GM18867 (cell line): ENCODE data around the gene SPSB2.

Experiments
- ATAC-seq: cut with Tn5 transposase; IDR thresholded peaks from one replicate; pipeline ENCODE4 v1.9.1; 2021; ENCODE audit warnings: mild to moderate bottlenecking, moderate library complexity; ENCODE audit not compliant: unreplicated experiment

SPSB2 gene

DNA sequence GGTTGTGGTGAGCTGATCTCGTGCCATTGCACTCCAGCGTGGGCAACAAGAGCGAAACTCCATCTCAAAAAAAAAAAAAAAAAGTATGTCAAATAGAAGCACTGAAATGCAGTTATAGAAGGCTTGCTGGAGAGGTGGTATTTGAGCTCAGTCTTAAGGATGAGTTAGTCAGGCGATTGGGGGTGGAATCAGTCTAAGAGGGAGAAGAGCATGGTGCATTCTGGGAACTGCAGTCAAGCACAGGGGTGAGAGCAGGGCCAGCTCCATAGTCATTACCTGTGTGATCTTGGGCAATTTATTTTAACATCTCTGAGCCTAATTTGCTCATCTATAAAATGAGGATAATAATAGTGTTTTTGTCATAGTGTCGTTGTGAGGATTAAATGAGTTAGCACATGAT, 38.2 kb downstream of the SPSB2 start:
- no peak for ATAC-seq

DNA sequence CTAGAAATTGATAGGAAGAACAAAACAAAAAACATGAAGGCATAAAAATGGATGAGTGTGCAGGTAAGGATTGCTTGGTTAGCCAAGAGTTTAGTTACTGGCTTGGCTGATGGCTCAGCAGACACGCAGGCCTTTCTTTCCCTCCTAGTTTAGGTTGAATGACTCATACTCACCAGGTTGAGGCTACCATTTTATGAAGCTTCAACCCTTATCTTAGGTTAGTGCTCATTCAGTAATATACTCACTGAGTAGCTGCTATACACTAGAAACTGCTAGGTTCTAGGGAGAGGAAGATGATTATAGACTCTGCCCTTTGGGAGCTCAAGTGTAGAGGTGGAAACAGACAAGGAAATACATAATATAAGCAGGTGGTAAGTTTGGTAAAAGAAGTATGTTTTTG, 38.8 kb downstream of the SPSB2 start:
- ATAC-seq = no peak

DNA sequence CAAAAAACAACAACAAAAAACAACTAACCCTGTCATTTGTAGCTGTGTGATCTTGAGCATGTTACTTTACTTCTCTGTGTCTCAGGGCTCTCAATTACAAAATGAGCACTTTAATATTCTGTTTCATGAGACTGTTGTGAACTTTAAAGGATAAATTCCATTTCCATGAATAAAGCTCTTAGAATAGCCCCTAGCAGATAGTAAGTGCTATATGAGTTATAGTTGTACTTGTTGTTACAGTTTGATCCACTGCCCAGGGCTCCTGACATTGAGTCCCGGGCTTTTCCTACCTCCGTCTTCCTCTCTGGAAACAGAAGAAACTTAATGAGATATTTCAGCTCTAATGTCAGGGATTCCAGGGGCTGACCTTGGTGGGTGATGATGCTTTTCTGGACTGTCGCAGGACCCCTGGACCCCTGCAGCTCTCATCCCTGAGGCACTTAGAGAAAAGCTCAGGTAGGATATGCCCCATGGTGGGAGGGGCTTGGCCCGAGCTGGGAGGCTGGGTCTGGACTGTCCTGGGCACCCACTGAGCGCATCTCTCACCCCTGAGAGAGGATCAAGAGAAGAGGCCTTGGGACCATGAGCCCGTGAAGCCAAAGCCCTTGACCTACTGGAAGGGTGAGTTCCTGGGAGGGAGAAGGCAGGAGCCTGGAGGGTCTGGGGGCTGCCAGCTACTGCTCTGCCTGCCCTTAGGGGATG, 39.8 kb downstream of the SPSB2 start:
- no peak for ATAC-seq

DNA sequence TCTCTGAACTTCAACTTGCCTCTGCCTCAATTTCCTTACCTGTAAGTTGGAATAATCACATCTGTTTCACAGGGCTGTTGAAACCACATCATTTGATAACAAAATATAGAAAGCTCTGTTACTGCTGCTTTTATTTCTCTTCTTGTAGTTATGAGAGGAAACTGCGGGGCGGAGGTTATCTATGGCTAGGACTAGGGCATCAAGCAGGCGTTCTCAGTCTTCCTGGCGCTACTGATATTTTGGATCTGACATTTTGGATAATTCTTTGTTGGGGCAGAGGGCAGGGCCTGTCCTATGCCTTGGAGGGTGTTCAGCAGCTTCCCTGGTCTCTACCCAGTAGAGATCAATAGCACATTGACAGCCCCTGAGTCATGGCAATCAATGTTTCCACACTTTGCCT, 41.0 kb downstream of the SPSB2 start:
- ATAC-seq = no peak

DNA sequence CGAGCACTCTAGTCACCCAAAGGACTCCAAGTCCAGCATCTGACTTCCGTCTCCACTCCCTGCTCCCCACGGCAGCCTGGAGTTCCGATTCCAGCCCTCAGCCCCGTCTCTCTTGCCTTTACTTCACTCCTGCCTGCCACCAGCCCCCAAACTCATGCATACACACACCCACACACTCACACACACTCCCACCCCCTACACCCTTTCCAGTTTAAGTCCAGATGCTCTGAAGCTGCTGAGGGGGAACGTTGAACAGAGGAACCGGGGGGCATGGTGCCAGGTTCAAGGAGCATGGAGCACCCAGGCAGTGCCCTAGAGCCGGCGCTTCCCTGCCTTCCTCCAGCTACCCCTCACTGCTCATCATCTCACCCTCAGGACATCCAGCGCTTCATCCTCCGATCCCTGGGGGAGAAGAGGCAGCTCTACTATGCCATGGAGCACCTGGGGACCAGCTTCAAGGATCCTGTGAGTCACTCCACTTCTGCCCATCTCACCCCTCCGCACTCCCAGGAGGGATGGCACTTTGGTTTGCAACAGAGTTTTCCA, 41.6 kb downstream of the SPSB2 start:
- no peak for ATAC-seq

DNA sequence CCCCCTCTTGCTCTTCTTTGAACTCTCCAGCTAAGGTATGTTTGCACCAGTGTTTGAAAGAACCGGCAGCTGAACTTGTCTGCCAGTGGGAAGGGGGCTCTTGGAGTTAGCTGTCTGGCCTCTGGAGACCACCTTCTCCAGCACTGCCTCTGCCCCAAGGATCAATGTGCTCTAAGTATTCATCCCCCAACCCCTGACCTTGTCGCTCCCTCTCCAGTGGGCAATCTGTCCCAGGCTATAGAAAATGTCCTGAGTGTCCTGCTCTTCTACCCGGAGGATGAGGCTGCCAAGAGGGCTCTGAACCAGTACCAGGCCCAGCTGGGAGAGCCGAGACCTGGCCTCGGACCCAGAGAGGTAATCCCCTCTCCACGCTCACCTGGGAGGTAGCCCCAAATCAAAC, 42.1 kb downstream of the SPSB2 start:
- ATAC-seq = no peak

DNA sequence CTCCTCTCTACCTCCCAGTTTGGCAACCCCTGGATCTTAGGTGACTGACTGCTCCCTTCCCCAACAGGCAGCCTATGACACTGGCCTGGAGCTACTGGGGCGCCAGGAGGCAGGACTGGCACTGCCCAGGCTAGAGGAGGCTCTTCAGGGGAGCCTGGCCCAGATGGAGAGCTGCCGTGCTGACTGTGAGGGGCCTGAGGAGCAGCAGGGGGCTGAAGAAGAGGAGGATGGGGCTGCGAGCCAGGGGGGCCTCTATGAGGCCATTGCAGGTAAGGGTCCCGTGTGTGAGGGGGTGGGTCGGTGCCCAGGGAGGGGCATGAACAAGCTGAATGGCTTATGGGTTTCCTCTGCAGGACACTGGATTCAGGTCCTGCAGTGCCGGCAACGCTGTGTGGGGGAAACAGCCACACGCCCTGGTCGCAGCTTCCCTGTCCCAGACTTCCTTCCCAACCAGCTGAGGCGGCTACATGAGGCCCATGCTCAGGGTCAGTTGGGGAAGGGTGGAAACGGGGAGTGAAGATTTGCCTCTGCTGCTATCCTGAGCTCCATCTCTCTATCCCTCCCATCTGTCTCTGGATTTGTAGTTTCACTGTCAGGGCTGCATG, 42.7 kb downstream of the SPSB2 start:
- ATAC-seq = no peak

DNA sequence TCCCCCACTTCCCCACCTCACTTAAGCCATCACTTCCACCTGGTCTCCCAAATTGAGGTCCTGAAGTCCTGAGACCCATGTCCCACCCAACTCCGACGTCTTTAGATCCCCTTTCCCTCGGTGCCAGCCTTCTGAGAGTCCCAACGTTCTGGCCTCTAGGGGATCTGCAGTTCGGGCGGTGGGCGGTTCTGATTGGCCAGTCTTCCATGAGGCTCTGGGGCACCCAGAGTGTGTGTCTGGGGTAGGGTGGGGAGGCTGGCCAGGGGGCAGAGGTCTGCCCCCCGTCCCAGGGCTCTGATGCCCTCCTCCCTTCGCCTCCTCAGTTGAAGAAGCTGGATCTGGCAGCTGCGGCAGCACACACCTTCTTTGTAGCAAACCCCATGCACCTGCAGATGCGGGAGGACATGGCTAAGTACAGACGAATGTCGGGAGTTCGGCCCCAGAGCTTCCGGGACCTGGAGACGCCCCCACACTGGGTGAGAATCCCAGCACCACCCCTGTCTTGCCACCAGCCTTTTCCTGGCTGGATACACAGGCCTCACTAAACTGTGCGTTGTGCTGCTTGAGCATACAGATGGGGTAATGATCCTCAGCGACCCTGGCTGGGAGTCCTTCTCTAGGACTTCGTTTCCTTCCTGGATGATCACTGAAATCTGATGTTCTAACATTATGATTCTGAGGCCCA, 43.4 kb downstream of the SPSB2 start:
- no peak for ATAC-seq

DNA sequence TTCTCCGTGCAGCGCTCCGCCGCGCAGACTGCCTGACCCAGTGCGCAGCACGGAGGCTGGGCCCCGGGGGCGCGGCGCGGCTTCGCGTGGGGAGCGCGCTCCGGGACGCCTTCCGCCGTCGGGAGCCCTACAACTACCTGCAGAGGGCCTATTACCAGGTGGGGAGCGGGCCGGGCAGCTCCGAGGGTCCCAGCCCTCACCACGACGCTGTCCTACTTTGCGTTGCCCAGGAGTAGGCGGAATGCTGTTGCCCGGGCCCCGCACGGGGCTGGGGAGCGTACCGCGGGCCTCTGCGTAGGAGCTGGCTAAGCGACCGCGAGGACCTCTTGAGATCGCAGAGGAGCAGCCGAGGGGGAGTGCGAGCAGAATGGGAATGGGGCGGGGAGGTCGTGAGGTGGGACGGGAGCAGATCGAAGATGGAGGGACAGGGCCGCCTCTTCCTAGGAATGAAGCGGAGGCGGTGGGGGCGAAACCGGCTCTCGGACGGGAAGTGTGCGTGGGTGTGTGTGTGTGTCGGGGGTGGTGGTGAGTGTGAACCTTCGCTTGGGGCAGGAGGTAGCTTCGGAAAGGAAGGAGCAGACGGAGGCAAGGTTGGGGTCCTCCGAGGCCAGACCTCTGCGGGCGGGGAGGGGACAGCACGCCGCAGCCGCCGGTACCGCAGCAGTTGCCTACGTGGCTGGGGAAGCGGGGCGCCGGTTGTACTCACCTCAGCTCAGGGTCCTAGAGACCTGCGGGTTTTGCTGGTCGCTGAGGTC, 44.1 kb downstream of the SPSB2 start:
- ATAC-seq = no peak

DNA sequence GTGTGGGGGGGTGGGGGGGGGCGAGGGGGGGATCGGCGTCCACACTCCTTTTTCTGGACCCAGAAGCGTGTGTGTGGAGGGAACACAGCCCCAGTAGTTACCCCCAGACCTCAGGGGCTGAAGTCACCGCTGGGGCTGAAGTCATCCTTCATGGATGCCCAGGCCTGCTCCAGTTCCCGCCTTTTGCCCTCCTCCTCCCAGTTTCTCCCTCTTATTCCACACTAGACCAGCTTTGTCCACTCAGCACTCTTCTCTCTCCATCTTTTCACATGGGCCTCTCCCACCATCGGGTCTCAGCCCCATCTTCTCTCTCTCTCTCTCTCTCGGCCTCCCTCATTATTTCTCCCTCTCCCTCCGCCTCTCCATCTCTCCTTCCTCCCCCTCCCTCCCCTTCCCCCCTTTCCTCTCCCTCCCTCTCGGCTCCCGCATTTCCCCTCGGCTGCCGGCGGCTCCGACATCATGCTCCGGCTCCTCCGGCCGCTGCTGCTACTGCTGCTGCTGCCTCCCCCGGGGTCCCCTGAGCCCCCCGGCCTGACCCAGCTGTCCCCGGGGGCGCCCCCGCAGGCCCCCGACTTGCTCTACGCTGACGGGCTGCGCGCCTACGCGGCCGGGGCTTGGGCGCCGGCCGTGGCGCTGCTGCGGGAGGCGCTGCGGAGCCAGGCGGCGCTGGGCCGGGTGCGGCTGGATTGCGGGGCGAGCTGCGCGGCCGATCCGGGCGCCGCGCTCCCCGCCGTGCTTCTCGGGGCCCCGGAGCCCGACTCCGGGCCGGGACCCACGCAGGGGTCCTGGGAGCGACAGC, 44.9 kb downstream of the SPSB2 start, which contains the start of gene P3H3:
P3H3 (plus strand) TSS at position 426 of the 799 bp plus-strand sequence; CDS start at position 460, 34 bp downstream.
- ATAC-seq = no peak

DNA sequence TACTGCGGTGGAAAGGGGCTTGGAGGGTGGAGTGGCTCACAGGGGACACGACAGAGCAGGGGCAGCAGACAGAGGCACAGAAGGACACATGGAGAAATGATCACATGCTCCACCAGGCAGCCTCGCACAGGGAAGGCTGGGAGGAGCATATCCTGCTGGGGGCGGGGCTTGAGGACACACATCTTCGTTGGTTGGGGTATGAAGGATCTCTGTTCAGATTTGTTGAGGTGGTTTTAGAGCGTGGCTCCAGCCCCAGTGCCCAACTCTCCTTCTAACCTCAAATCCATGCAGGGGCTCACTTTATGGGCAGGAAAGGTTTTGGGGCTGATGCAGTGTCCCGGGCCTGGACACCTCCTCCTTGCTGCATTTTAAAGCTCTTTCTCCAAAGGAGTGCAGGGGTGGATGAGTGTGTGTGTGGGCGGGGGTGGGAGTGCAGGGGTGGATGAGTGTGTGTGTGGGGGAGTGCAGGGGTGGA, 45.6 kb downstream of the SPSB2 start:
- ATAC-seq = no peak

DNA sequence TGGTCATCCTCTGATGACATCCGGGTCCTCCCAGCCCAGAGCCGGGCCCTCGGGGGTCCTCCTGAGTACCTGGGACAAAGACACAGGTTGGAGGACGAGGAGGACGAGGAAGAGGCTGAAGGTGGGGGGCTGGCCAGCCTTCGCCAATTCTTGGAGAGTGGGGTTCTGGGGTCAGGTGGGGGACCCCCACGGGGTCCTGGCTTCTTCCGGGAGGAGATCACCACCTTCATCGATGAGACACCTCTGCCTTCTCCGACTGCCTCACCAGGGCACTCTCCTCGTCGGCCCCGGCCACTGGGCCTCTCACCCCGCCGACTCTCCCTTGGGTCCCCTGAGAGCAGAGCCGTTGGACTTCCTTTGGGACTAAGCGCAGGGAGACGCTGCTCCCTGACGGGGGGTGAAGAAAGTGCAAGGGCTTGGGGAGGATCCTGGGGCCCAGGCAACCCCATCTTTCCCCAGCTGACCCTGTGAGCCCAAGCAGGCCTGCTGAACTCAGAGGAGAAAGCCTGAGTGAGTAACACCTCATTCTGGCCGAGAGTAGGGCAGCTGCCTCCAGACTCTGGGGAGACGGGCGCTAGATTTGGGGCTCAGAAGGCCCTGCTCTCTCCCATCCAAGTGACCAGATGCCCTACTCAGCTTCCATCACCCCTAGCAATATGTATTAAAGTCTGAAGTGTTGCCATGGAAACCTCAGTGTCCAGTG, 46.2 kb downstream of the SPSB2 start:
- no peak for ATAC-seq

DNA sequence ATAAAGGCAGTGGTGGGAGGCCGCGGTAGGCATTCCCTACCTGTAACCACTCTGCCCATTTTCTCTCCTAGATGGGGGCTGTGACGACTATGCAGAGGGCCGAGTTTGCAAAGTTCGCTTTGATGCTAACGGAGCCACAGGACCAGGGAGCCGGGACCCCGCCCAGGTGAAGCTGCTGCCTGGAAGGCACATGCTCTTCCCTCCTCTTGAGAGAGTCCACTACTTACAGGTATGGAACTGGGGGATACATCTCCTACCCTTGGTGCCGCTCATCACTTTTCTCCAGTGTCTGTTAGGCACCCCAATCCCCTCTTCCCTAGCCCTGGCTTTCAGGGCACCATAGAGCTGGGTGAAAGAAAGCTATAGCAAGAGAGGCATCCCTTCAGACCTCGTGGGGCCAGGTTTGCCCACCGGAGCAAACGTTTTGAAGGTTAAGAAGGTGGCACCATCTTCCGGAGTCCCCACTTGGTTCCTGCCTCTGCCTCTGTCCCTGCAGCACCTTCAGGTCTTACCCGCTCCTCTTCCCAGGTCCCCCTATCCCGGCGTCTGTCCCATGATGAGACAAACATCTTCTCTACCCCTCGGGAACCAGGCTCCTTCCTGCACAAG, 46.9 kb downstream of the SPSB2 start:
- no peak for ATAC-seq

DNA sequence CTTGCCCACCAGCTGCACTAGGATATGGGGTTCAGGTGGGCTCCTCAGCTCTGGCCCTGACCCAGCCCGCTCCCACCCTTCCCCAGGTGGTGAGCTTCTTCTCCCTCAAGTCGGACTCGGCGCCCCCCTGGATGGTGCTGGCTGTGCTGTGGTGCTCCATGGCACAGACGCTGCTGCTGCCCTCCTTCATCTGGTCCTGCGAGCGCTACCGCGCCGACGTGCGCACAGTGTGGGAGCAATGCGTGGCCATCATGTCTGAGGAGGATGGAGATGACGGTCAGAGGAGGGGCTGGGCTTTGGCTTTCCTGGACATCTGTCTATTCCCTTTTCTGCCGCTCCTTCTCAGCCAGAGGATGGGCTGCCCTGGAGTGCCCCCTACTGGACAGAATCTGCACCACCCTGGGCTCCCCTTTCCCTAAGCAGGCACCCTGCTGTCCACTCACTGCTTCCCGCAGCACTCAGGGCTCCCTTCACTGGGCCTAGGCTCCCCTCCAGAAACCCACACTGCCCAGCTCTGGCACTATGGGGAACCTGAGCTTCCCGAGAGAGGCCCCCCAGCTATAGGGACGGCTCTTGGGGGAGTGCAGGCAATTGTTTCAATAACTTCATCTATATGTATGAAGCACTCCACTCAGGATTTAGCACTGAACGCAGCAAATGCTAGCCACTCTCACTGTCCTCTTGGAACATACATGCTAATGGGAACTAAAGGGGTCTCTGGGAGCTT, 47.5 kb downstream of the SPSB2 start:
- no peak for ATAC-seq

DNA sequence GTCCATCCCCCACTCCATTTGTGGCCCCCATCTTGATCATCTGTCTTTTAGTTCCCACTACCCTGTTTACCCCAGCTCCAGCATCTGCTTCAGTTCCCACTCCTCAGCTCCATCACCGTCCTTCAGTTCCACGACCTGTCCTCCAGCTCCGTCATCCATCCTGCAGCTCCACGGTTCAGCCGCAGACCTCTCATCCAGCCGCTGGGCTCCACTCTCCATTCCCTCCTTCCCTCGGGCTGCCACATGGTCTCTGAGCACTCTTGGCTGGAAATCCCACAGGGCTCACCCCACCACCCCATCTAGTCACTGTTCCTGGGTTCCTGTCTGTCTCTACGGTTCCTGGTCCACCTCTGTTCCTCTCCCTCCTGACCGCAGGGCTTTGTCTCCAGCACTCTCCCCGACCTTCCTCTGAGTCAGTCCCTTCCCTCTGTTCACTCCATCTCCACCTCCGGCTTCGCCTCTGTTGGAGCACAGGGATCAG, 48.2 kb downstream of the SPSB2 start:
- ATAC-seq = no peak

DNA sequence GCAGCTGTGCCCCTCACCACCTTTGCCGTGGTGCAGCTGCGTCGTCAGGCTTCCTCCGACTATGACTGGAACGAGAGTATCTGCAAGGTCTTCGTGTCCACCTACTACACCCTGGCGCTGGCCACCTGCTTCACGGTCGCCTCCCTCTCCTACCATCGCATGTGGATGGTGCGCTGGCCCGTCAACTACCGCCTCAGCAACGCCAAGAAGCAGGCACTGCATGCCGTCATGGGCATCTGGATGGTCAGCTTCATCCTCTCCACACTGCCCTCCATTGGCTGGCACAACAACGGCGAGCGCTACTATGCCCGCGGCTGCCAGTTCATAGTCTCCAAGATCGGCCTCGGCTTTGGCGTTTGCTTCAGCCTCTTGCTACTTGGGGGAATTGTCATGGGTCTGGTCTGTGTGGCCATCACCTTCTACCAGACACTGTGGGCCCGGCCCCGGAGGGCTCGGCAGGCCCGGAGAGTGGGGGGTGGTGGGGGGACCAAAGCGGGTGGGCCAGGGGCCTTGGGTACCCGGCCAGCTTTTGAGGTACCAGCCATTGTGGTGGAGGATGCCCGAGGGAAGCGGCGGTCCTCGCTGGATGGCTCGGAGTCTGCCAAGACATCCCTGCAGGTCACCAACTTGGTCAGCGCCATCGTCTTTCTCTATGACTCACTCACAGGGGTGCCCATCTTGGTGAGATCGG, 48.9 kb downstream of the SPSB2 start:
- ATAC-seq = no peak

DNA sequence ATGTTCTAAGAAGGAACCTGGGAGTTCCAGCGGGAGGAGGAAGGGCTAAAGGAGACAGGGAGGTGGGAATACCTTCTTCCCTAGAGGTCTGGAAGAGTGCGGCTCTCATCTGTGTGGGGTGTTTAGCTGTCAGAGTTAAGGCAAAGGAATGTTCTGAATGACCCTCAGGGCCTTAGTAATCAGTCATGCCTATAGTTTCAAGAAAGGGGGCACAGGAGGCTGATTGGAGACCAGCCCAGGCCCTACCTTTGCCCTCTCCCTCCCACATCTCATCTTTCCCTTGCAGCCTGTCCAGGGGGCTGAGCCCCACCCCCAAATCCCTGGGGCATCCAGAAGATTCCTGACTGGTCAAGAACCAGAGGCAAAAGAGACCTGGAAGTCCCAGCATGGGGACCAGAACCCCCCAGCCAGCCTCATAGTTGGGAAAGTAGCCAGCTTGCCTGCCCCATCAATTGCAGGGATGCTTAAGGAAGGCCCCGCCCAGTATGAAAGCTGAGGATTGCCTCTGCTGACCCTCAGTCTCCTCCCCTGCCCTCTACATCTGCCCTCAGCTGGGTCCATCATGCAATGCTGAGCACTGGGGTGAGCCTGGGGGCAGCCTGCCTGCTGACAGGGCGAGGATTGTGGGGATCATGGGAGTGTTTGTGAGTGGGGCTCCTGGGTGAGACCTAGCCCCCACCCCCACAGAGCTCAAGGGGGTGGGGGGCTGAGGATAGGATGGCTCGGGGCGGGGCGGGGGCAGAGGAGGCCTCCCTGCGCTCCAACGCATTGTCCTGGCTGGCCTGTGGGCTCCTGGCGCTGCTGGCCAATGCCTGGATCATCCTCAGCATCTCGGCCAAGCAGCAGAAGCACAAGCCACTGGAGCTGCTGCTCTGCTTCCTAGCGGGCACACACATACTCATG, 49.7 kb downstream of the SPSB2 start:
- ATAC-seq = no peak
